ENCODE measurements around the gene OR10G7. TPM values are rescaled to one million over a fixed set of nuclear protein-coding genes. Genes with fewer than 3 reads are reported as not detected.

Gene OR10G7
- total RNA-seq, 1 experiment from 2014 or later = not detected

- peak; percentile 64 for ATAC-seq
- Histone ChIP-seq H4K20me1 (ENCODE audit: low read length) (no peaks in the 10 kb centered on the region), H3K4me1 (ENCODE audit: insufficient read depth, low read length) (peaks cover 10% of the 10 kb centered on the region), H3K9me2 (replicated peaks; ENCODE audit: low read length) (no peaks in the 10 kb centered on the region), H2AFZ (ENCODE audit: low read length) (no peak overlapping the region), H3F3A (ENCODE audit: low read length, unreplicated experiment) (no peaks in the 10 kb centered on the region), H3K9me3 (ENCODE audit: low read length) (no peaks in the 10 kb centered on the region), H3K4me2 (ENCODE audit: low read length) (peak overlapping the region; percentile 4; the same call in 1 of the 2 replicates), H3K9ac (ENCODE audit: low read length) (no peak overlapping the region), H3K4me3 (ENCODE audit: low read length) (no peak overlapping the region), H3K27me3 (ENCODE audit: low read length) (peaks cover 73% of the 10 kb centered on the region), H3K27ac (ENCODE audit: low read length) (no peak overlapping the region), H3K79me2 (ENCODE audit: low read length) (no peaks in the 10 kb centered on the region), H3K36me3 (ENCODE audit: low read depth, low read length) (no peaks in the 10 kb centered on the region)
- ChIA-PET POLR2A (ENCODE audit: unreplicated experiment) (no interaction called here), CTCF (no interaction called here)
- no peak for TF ChIP-seq EZH2 (IDR thresholded peaks at IDR 0.05; ENCODE audit: low read length, unreplicated experiment)
- TF ChIP-seq EZH2phosphoT487 (IDR thresholded peaks at IDR 0.05; ENCODE audit: borderline replicate concordance, low read length) = no peak
- no peak for TF ChIP-seq CTCF (conservative IDR thresholded peaks at IDR 0.05; ENCODE audit: low read depth, low read length)
- no TSS peak for BruUV-seq (replicated peaks)
- intact Hi-C loops (cut with micrococcal nuclease) = no loop called here
- peak; percentile 78 for DNase-seq
Observed at GRCh38 chr11:124080327-124081001, 39.3 kb upstream of the OR10G7 start.

- H3K27me3 ChIP-seq (ENCODE audit: low read length) = peaks cover 73% of the 10 kb centered on the region
- CTCF ChIA-PET = no interaction called here
- H3K4me2 ChIP-seq (ENCODE audit: low read length) = no peak overlapping the region
- DNase-seq (no peak), ATAC-seq (no peak)
- no peaks in the 10 kb centered on the region for H3K9me3 ChIP-seq (ENCODE audit: low read length)
- H3K4me1 ChIP-seq (ENCODE audit: insufficient read depth, low read length) = peaks cover 10% of the 10 kb centered on the region
- no peak overlapping the region for H2AFZ ChIP-seq (ENCODE audit: low read length)
- H3K9ac ChIP-seq (ENCODE audit: low read length) = no peak overlapping the region
- TF ChIP-seq EZH2phosphoT487 (IDR thresholded peaks at IDR 0.05; ENCODE audit: borderline replicate concordance, low read length) (no peak), CTCF (conservative IDR thresholded peaks at IDR 0.05; ENCODE audit: low read depth, low read length) (no peak), EZH2 (IDR thresholded peaks at IDR 0.05; ENCODE audit: low read length, unreplicated experiment) (no peak)
- no peaks in the 10 kb centered on the region for H3K9me2 ChIP-seq (replicated peaks; ENCODE audit: low read length)
- BruUV-seq (replicated peaks) = no TSS peak
- H3K27ac ChIP-seq (ENCODE audit: low read length) = no peak overlapping the region
- no peaks in the 10 kb centered on the region for H4K20me1 ChIP-seq (ENCODE audit: low read length)
- H3K36me3 ChIP-seq (ENCODE audit: low read depth, low read length) = no peaks in the 10 kb centered on the region
- intact Hi-C loops (cut with micrococcal nuclease) = no loop called here
- POLR2A ChIA-PET (ENCODE audit: unreplicated experiment) = no interaction called here
- no peak overlapping the region for H3K4me3 ChIP-seq (ENCODE audit: low read length)
- H3K79me2 ChIP-seq (ENCODE audit: low read length) = no peaks in the 10 kb centered on the region
- H3F3A ChIP-seq (ENCODE audit: low read length, unreplicated experiment) = no peaks in the 10 kb centered on the region
Observed at GRCh38 chr11:124079631-124080326, 38.7 kb upstream of the OR10G7 start.

GRCh38 chr11:124078591-124078990 is 37.5 kb upstream of the OR10G7 start:
- ChIA-PET CTCF (no interaction called here), POLR2A (ENCODE audit: unreplicated experiment) (no interaction called here)
- no peak for TF ChIP-seq EZH2phosphoT487 (IDR thresholded peaks at IDR 0.05; ENCODE audit: borderline replicate concordance, low read length)
- no peak for TF ChIP-seq CTCF (conservative IDR thresholded peaks at IDR 0.05; ENCODE audit: low read depth, low read length)
- no peak overlapping the region for H2AFZ ChIP-seq (ENCODE audit: low read length)
- H3K9me2 ChIP-seq (replicated peaks; ENCODE audit: low read length) = no peaks in the 10 kb centered on the region
- ATAC-seq = no peak
- intact Hi-C loops (cut with micrococcal nuclease) = no loop called here
- H3K4me1 ChIP-seq (ENCODE audit: insufficient read depth, low read length) = peaks cover 10% of the 10 kb centered on the region
- DNase-seq = no peak
- no peaks in the 10 kb centered on the region for H4K20me1 ChIP-seq (ENCODE audit: low read length)
- no peak overlapping the region for H3K27ac ChIP-seq (ENCODE audit: low read length)
- H3K9me3 ChIP-seq (ENCODE audit: low read length) = no peaks in the 10 kb centered on the region
- H3K27me3 ChIP-seq (ENCODE audit: low read length) = peaks cover 73% of the 10 kb centered on the region
- no peaks in the 10 kb centered on the region for H3K36me3 ChIP-seq (ENCODE audit: low read depth, low read length)
- H3K4me3 ChIP-seq (ENCODE audit: low read length) = no peak overlapping the region
- no peak overlapping the region for H3K9ac ChIP-seq (ENCODE audit: low read length)
- H3K4me2 ChIP-seq (ENCODE audit: low read length) = no peak overlapping the region
- H3F3A ChIP-seq (ENCODE audit: low read length, unreplicated experiment) = no peaks in the 10 kb centered on the region
- no TSS peak for BruUV-seq (replicated peaks)
- no peaks in the 10 kb centered on the region for H3K79me2 ChIP-seq (ENCODE audit: low read length)
